Smooth muscle cell (in vitro differentiated cells): ENCODE data around the gene POC1B. TPM values are rescaled to one million over a fixed set of nuclear protein-coding genes. Genes with fewer than 3 reads are reported as not detected.

Experiments used
- DNase-seq: peaks from one replicate; lab custom pipeline; 2025; ENCODE audit not compliant: unreplicated experiment; lab: John Stamatoyannopoulos, UW
- H2AFZ ChIP-seq: fragments of 200-600 bp; sonication (generic); 2 replicates; pipeline ENCODE4 v1.6.0; 2016; ENCODE audit warnings: antibody characterized with exemption, low read depth, mild to moderate bottlenecking
- H3F3A ChIP-seq: fragments of 200-600 bp; sonication (generic); 2 replicates; pipeline ENCODE4 v1.6.0; 2017; ENCODE audit warnings: antibody characterized with exemption, low read depth
- H3K27ac ChIP-seq: fragments of 200-600 bp; sonication (generic); 2 replicates; pipeline ENCODE4 v1.5.1; 2016; ENCODE audit warnings: low read depth, mild to moderate bottlenecking
- H3K27me3 ChIP-seq: fragments of 200-600 bp; sonication (generic); 2 replicates; pipeline ENCODE4 v1.6.1; 2016; ENCODE audit warnings: low read depth, mild to moderate bottlenecking
- H3K36me3 ChIP-seq: fragments of 200-600 bp; sonication (generic); 2 replicates; pipeline ENCODE4 v1.5.1; 2016; ENCODE audit warnings: low read depth
- H3K4me1 ChIP-seq: fragments of 200-600 bp; sonication (generic); 2 replicates; pipeline ENCODE4 v1.5.1; 2016; ENCODE audit warnings: low read depth
- H3K4me2 ChIP-seq: fragments of 200-600 bp; sonication (generic); 2 replicates; pipeline ENCODE4 v1.6.0; 2016; ENCODE audit warnings: mild to moderate bottlenecking
- H3K4me3 ChIP-seq: fragments of 200-600 bp; sonication (generic); 2 replicates; pipeline ENCODE4 v1.5.1; 2016; ENCODE audit warnings: mild to moderate bottlenecking
- H3K79me2 ChIP-seq: fragments of 200-600 bp; sonication (generic); 2 replicates; pipeline ENCODE4 v1.6.0; 2016; ENCODE audit warnings: low read depth, mild to moderate bottlenecking
- H3K9ac ChIP-seq: fragments of 200-600 bp; sonication (generic); 2 replicates; pipeline ENCODE4 v1.6.0; 2016; ENCODE audit warnings: low read depth
- H3K9me3 ChIP-seq: fragments of 200-600 bp; sonication (generic); replicated peaks from 2 replicates; pipeline ENCODE4 v1.5.1; 2016; ENCODE audit warnings: low read depth
- H4K20me1 ChIP-seq: fragments of 200-600 bp; sonication (generic); 2 replicates; pipeline ENCODE4 v1.6.0; 2016; ENCODE audit warnings: low read depth
- CTCF ChIP-seq: fragments of 200-600 bp; sonication (generic); IDR thresholded peaks from 2 replicates; pipeline ENCODE4 v1.5.1; 2017; ENCODE audit warnings: borderline replicate concordance, mild to moderate bottlenecking, antibody characterized with exemption; ENCODE audit not compliant: insufficient read depth, poor library complexity, severe bottlenecking
- WGBS: methylation state at CpG from one replicate; pipeline ENCODE4 v1.1.7; 2016; ENCODE audit warnings: low lambda C conversion rate; 5-methylcytosine and 5-hydroxymethylcytosine counted together
- polyA plus RNA-seq: library from polyadenylated mRNA; unstranded; fragments of >200 nt; fragmentation: Nextera tagmentation; extraction: Ambion mirVana; gene quantifications from 2 replicates; pipeline ENCODE4 v1.2.1, GENCODE V29; 2016
- total RNA-seq: library from RNA; depleted of rRNA; stranded (reverse); fragments of >200 nt; gene quantifications from 2 replicates; pipeline ENCODE4 v1.2.3, GENCODE V29; 2014

POC1B gene
- total and polyA plus RNA-seq, 2 experiments from 2014 or later, result 9.1 to 13.3 TPM

- peak overlapping the region; percentile 94 for H3K27ac ChIP-seq
- H3K4me1 ChIP-seq, result peaks cover 9% of the 10 kb centered on the region
- H3K4me2 ChIP-seq, result peak overlapping the region; percentile 54
These were observed 134.8 kb downstream of the POC1B start for GRCh38 chr12:89390802-89391673.

GRCh38 chr12:89389755-89390661, 135.8 kb downstream of the POC1B start:
- Histone ChIP-seq H3K4me3 (no peak overlapping the region), H3K4me1 (peaks cover 14% of the 10 kb centered on the region), H3K9ac (peak overlapping the region; percentile 65), H3K9me3 (no peaks in the 10 kb centered on the region), H3K36me3 (no peaks in the 10 kb centered on the region), H4K20me1 (no peaks in the 10 kb centered on the region), H3K27me3 (no peaks in the 10 kb centered on the region), H3K27ac (peak overlapping the region; percentile 94), H2AFZ (no peak overlapping the region), H3F3A (peaks cover 12% of the 10 kb centered on the region), H3K4me2 (peak overlapping the region; percentile 54), H3K79me2 (no peaks in the 10 kb centered on the region)
- 51% methylated on average over 6 of the region's 6 CpGs for WGBS
- DNase-seq, result no peak
- no peak for TF ChIP-seq CTCF

More at GRCh38 chr12:89390802-89391673, 134.8 kb downstream of the POC1B start:
- H3K79me2 ChIP-seq, result no peaks in the 10 kb centered on the region
- no peak overlapping the region for H3K4me3 ChIP-seq
- H3K36me3 ChIP-seq, result no peaks in the 10 kb centered on the region
- no peak for TF ChIP-seq CTCF
- no peaks in the 10 kb centered on the region for H3K27me3 ChIP-seq
- H3K9ac ChIP-seq, result peak overlapping the region; percentile 65
- H4K20me1 ChIP-seq, result no peaks in the 10 kb centered on the region
- DNase-seq, result no peak
- peaks cover 12% of the 10 kb centered on the region for H3F3A ChIP-seq
- no peaks in the 10 kb centered on the region for H3K9me3 ChIP-seq
- WGBS, result 39% methylated on average over 3 of the region's 3 CpGs
- no peak overlapping the region for H2AFZ ChIP-seq

- H3K27me3 ChIP-seq, result no peaks in the 10 kb centered on the region
These were observed 139.7 kb downstream of the POC1B start for GRCh38 chr12:89386138-89386537.

More at GRCh38 chr12:89386138-89386537, 139.7 kb downstream of the POC1B start:
- no peak for DNase-seq
- Histone ChIP-seq H3K9me3 (no peaks in the 10 kb centered on the region), H3K4me2 (no peak overlapping the region), H3K4me1 (peaks cover 34% of the 10 kb centered on the region), H3K27ac (no peak overlapping the region), H2AFZ (no peak overlapping the region), H3K4me3 (no peak overlapping the region), H3K79me2 (no peaks in the 10 kb centered on the region), H4K20me1 (no peaks in the 10 kb centered on the region), H3K9ac (no peak overlapping the region), H3F3A (peaks cover 9% of the 10 kb centered on the region), H3K36me3 (no peaks in the 10 kb centered on the region)
- TF ChIP-seq CTCF, result no peak
- WGBS, result 28% methylated on average over 3 of the region's 3 CpGs
